Osteocyte (in vitro differentiated cells): ENCODE results near the gene SLC25A19. TPM values are rescaled to one million over a fixed set of nuclear protein-coding genes. Genes with fewer than 3 reads are reported as not detected.

ENCODE experiments used
- DNase-seq: peaks from one replicate; pipeline ENCODE4 v3.0.0; 2021; ENCODE audit warnings: mixed read lengths; ENCODE audit not compliant: unreplicated experiment; ENCODE audit errors: extremely low spot score
- H3K27ac Mint-ChIP-seq: one replicate; pipeline ENCODE4 v1.8.0; 2021; ENCODE audit warnings: mild to moderate bottlenecking, mixed read lengths; ENCODE audit not compliant: unreplicated experiment
- H3K27me3 Mint-ChIP-seq: one replicate; pipeline ENCODE4 v1.8.0; 2021; ENCODE audit warnings: mixed read lengths; ENCODE audit not compliant: unreplicated experiment
- H3K36me3 Mint-ChIP-seq: one replicate; pipeline ENCODE4 v1.8.0; 2021; ENCODE audit warnings: mixed read lengths; ENCODE audit not compliant: unreplicated experiment
- H3K4me1 Mint-ChIP-seq: one replicate; pipeline ENCODE4 v1.8.0; 2021; ENCODE audit warnings: mixed read lengths; ENCODE audit not compliant: unreplicated experiment
- H3K4me3 Mint-ChIP-seq: one replicate; pipeline ENCODE4 v1.8.0; 2021; ENCODE audit warnings: mild to moderate bottlenecking, moderate library complexity, mixed read lengths; ENCODE audit not compliant: unreplicated experiment
- H3K9me3 Mint-ChIP-seq: one replicate; pipeline ENCODE4 v1.8.0; 2021; ENCODE audit warnings: mixed read lengths; ENCODE audit not compliant: unreplicated experiment
- total RNA-seq: library from RNA; stranded (reverse); gene quantifications from 2 replicates; pipeline ENCODE4 v1.2.1, GENCODE V29; 2021
- TF ChIP-seq, protein P1 (sequence below): fragments of 200-600 bp; sonication (generic); IDR thresholded peaks from 2 replicates; pipeline ENCODE4 v1.5.0; 2021; ENCODE audit warnings: antibody characterized with exemption, mild to moderate bottlenecking, moderate library complexity

Gene SLC25A19
- total RNA-seq, 1 donor from 2014 or later = 8.6 TPM

DNA sequence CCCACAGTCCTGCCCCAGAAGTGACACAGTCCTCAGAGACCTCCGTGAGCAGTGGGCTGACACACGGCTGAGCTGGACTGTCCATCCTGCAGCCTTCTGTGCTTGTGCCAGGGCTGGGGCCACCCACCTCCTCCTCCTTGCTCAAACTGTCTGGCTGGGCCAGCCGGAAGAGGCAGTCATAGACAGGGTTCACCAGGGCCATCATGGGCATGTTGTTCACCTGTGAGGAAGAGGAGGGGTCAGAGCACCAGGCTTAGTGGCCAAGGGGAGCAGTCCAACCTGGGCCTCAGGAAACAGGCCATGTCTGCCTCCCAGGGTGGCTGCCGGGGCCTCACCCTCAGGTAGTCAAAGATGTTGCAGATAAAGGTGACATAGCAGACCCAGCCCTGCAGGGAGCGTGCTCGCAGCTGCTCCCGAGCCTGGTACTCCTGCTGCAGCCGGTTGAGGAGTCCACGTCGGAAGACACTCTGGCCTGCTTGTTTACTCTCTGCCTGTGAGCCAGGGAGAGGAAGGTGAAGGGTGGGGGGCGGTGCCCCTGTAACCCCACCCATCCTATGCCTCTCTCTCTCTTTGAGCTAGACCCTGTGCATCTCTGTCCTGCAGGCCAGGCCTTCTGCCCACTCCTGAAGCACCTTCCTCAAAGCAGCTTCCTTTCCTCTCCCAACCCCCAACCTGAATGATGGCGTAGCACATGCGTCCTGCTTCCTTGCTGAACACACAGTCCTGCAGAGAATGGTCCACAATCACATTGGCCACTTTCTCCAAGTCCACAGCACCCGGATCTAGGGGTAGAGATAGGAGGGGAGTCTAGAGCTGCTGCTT is 21.6 kb downstream of the SLC25A19 start:
- Mint-ChIP-seq H3K27ac (no peak overlapping the region), H3K36me3 (peaks cover 13% of the 10 kb centered on the region), H3K4me1 (peaks cover 21% of the 10 kb centered on the region), H3K9me3 (no peaks in the 10 kb centered on the region), H3K27me3 (no peaks in the 10 kb centered on the region), H3K4me3 (no peak overlapping the region)
- TF ChIP-seq, protein P1, sequence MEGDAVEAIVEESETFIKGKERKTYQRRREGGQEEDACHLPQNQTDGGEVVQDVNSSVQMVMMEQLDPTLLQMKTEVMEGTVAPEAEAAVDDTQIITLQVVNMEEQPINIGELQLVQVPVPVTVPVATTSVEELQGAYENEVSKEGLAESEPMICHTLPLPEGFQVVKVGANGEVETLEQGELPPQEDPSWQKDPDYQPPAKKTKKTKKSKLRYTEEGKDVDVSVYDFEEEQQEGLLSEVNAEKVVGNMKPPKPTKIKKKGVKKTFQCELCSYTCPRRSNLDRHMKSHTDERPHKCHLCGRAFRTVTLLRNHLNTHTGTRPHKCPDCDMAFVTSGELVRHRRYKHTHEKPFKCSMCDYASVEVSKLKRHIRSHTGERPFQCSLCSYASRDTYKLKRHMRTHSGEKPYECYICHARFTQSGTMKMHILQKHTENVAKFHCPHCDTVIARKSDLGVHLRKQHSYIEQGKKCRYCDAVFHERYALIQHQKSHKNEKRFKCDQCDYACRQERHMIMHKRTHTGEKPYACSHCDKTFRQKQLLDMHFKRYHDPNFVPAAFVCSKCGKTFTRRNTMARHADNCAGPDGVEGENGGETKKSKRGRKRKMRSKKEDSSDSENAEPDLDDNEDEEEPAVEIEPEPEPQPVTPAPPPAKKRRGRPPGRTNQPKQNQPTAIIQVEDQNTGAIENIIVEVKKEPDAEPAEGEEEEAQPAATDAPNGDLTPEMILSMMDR = no peak
- DNase-seq = no peak

DNA sequence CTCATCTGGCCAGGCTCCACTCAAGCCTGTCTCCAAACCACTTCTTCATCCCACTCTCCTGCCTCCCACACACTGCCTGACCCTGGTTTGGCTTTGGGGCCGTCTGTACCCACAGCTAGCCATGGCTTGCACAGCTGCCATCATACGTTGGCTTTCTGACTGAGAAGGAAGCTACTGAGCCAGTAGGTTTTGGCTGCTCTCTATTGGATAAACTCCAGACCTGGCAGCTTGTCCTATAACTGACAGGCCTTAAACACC is 22.2 kb downstream of the SLC25A19 start:
- H3K27me3 Mint-ChIP-seq = no peaks in the 10 kb centered on the region
- no peak overlapping the region for H3K27ac Mint-ChIP-seq
- TF ChIP-seq, protein P1 = no peak
- H3K9me3 Mint-ChIP-seq = no peaks in the 10 kb centered on the region
- no peak overlapping the region for H3K4me3 Mint-ChIP-seq
- H3K36me3 Mint-ChIP-seq = peaks cover 13% of the 10 kb centered on the region
- DNase-seq = no peak
- peaks cover 27% of the 10 kb centered on the region for H3K4me1 Mint-ChIP-seq

GRCh38 chr17:75266316-75267152 is 22.7 kb downstream of the SLC25A19 start:
- peaks cover 13% of the 10 kb centered on the region for H3K36me3 Mint-ChIP-seq
- peaks cover 26% of the 10 kb centered on the region for H3K4me1 Mint-ChIP-seq
- H3K27me3 Mint-ChIP-seq = no peaks in the 10 kb centered on the region
- DNase-seq = no peak
- H3K27ac Mint-ChIP-seq = no peak overlapping the region
- H3K9me3 Mint-ChIP-seq = no peaks in the 10 kb centered on the region
- TF ChIP-seq, protein P1 = no peak
- H3K4me3 Mint-ChIP-seq = no peak overlapping the region

DNA sequence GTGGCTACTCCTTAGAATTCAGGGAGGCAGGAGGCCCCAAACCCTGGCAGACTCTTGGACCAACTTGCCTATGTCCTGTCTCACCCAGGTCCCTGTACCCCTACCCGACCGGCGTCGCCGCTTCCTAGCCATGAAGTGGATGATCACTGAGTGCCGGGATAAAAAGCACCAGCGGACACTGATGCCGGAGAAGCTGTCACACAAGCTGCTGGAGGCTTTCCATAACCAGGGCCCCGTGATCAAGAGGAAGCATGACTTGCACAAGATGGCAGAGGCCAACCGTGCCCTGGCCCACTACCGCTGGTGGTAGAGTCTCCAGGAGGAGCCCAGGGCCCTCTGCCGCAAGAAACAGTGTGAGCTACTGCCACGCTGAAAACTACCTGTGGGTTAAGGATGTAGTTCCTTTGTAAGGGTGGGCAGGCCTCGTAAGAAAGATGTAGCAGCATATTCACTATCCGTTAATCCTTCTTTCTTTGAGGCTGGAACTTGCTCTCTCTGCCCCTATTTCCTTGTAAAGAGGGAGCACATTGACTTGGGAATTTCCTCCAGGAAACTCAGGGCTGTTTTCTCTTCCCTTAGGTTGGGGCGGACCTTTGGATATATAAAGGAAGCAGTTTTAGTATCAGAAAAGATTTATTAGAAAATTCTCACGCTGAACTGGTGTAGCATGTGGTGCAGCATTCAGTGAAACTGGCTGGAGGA is 23.5 kb downstream of the SLC25A19 start:
- peaks cover 13% of the 10 kb centered on the region for H3K36me3 Mint-ChIP-seq
- H3K27me3 Mint-ChIP-seq = no peaks in the 10 kb centered on the region
- no peaks in the 10 kb centered on the region for H3K9me3 Mint-ChIP-seq
- H3K4me1 Mint-ChIP-seq = peaks cover 30% of the 10 kb centered on the region
- H3K4me3 Mint-ChIP-seq = no peak overlapping the region
- H3K27ac Mint-ChIP-seq = no peak overlapping the region
- TF ChIP-seq, protein P1 = no peak
- no peak for DNase-seq

DNA sequence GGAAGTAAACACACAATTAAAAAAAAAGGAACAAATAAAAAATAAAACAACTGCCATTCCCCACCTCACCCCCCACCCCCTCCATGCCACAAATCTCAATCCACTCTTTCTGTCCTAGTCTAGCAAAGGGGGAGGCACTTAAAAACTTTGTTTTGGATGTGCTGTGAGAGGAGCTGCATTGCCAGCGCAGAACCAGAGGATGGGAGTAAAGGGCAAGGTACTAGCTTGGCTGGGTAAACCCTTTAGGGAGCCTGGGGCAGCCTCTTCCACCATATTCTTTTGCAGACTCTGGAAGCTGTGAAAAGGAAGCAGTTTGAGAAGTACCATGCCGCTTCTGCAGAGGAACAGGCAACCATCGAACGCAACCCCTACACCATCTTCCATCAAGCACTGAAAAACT is 26.2 kb downstream of the SLC25A19 start:
- H3K9me3 Mint-ChIP-seq = no peaks in the 10 kb centered on the region
- peaks cover 35% of the 10 kb centered on the region for H3K4me1 Mint-ChIP-seq
- peak overlapping the region; percentile 99 for H3K4me3 Mint-ChIP-seq
- no peak for DNase-seq
- no peak overlapping the region for H3K27ac Mint-ChIP-seq
- H3K27me3 Mint-ChIP-seq = no peaks in the 10 kb centered on the region
- H3K36me3 Mint-ChIP-seq = peaks cover 16% of the 10 kb centered on the region
- TF ChIP-seq, protein P1 = no peak
